Endothelial cell of umbilical vein (primary cell): ENCODE data around the gene SPIB. TPM values are rescaled to one million over a fixed set of nuclear protein-coding genes. Genes with fewer than 3 reads are reported as not detected.

ENCODE experiments used
- BruUV-seq: library from RNA; stranded (reverse); fragments of 400-500 nt; replicated peaks from 2 replicates; lab custom pipeline; 2021; lab: Mats Ljungman, UMichigan
- CTCF ChIA-PET: fragments of 300-600, 350-600 bp; sonication (Branson Sonifier 250); formaldehyde crosslinking; loops from one replicate; lab custom pipeline; 2021; ENCODE audit warnings: antibody characterized with exemption, inconsistent platforms; lab: Charles Lee
- POLR2A ChIA-PET: fragments of 300-600, 350-600 bp; sonication (Branson Sonifier 250); formaldehyde crosslinking; loops from one replicate; lab custom pipeline; 2021; ENCODE audit warnings: antibody characterized with exemption, inconsistent platforms; lab: Charles Lee
- DNase-seq: peaks from one replicate; pipeline ENCODE4 v3.0.0-alpha.2; 2011; ENCODE audit warnings: low read depth, low spot score
- FAIRE-seq: peaks from 2 replicates; lab custom pipeline; 2011; peaks lifted over from hg19 to GRCh38; lab: Jason Lieb, UNC
- H2AFZ ChIP-seq: 2 replicates; pipeline ENCODE4 v1.6.0; 2012; ENCODE audit warnings: low read depth, low read length, control low read depth, inconsistent platforms
- H3K27ac ChIP-seq: 2 replicates; pipeline ENCODE4 v1.5.1; 2011; ENCODE audit warnings: low read depth, mild to moderate bottlenecking, control low read depth, low read length, moderate library complexity; ENCODE audit not compliant: insufficient read depth
- H3K27me3 ChIP-seq, 2 experiments: 2 replicates each; pipeline versions ENCODE4 v1.6.0 to v1.6.1; 2011; ENCODE audit warnings: low read length in 2 of 2, mixed read lengths in 1 of 2; ENCODE audit not compliant: control insufficient read depth in 2 of 2, insufficient read depth in 2 of 2
- H3K36me3 ChIP-seq, 2 experiments: 2 replicates in 1 of 2; 3 replicates in 1 of 2; pipeline ENCODE4 v1.5.1; 2011; ENCODE audit warnings: low read length in 2 of 2, mild to moderate bottlenecking in 1 of 2, moderate library complexity in 1 of 2; ENCODE audit not compliant: control insufficient read depth in 2 of 2, insufficient read depth in 2 of 2; ENCODE audit errors: extremely low read depth in 1 of 2
- H3K4me1 ChIP-seq: 3 replicates; pipeline ENCODE4 v1.5.1; 2011; ENCODE audit warnings: mild to moderate bottlenecking, low read length; ENCODE audit not compliant: control insufficient read depth, insufficient read depth; ENCODE audit errors: extremely low read depth
- H3K4me2 ChIP-seq: 2 replicates; pipeline ENCODE4 v1.6.1; 2011; ENCODE audit warnings: low read length, control low read depth, mixed read lengths; ENCODE audit not compliant: insufficient read depth
- H3K4me3 ChIP-seq, 3 experiments: fragments of 200-600 bp in 1 of 3; sonication (generic), shearing (Covaris generic) in 1 of 3; replicated peaks in 1 of 3; 2 replicates each; pipeline ENCODE4 v1.5.1; 2011 to 2016; ENCODE audit warnings: control low read depth in 3 of 3, low read length in 3 of 3, mild to moderate bottlenecking in 2 of 3, inconsistent platforms in 1 of 3, low read depth in 1 of 3, moderate library complexity in 1 of 3; ENCODE audit not compliant: insufficient read depth in 1 of 3
- H3K79me2 ChIP-seq: 2 replicates; pipeline ENCODE4 v1.6.0; 2012; ENCODE audit warnings: low read length, inconsistent platforms; ENCODE audit not compliant: control insufficient read depth, insufficient read depth
- H3K9ac ChIP-seq: replicated peaks from 2 replicates; pipeline ENCODE3; 2011; ENCODE audit warnings: low read length, control low read depth; ENCODE audit not compliant: insufficient read depth; ENCODE audit errors: extremely low read depth
- H3K9me1 ChIP-seq: replicated peaks from 3 replicates; pipeline ENCODE4 v1.6.0; 2011; ENCODE audit warnings: mild to moderate bottlenecking, low read length; ENCODE audit not compliant: control insufficient read depth, insufficient read depth; ENCODE audit errors: extremely low read depth
- H3K9me3 ChIP-seq: replicated peaks from 2 replicates; pipeline ENCODE4 v1.5.1; 2012; ENCODE audit warnings: low read length, inconsistent platforms; ENCODE audit not compliant: control insufficient read depth, insufficient read depth
- H4K20me1 ChIP-seq: replicated peaks from 2 replicates; pipeline ENCODE3; 2011; ENCODE audit warnings: mild to moderate bottlenecking, low read length; ENCODE audit not compliant: control insufficient read depth, insufficient read depth; ENCODE audit errors: extremely low read depth
- CTCF ChIP-seq, 2 donors: IDR thresholded peaks; 1 replicate in 1 of 2; 2 replicates in 1 of 2; pipeline ENCODE4 v1.5.1; 2011; ENCODE audit warnings: low read length in 2 of 2, mild to moderate bottlenecking in 2 of 2, moderate library complexity in 2 of 2, control low read depth in 1 of 2, inconsistent platforms in 1 of 2, low read depth in 1 of 2; ENCODE audit not compliant: insufficient read depth in 1 of 2; ENCODE audit errors: extremely low read depth in 1 of 2
- EZH2 ChIP-seq: IDR thresholded peaks from 2 replicates; pipeline ENCODE4 v1.6.1; 2012; ENCODE audit warnings: borderline replicate concordance, low read depth, mild to moderate bottlenecking, moderate library complexity, low read length, inconsistent platforms; ENCODE audit not compliant: severe bottlenecking
- FOS ChIP-seq: IDR thresholded peaks from 2 replicates; pipeline ENCODE4 v1.6.1; 2011; ENCODE audit warnings: mild to moderate bottlenecking, low read length, moderate library complexity, borderline replicate concordance; ENCODE audit not compliant: insufficient read depth
- JUN ChIP-seq: IDR thresholded peaks from 2 replicates; pipeline ENCODE4 v1.6.1; 2011; ENCODE audit warnings: borderline replicate concordance, low read depth; ENCODE audit not compliant: insufficient read length, insufficient read depth
- MAX ChIP-seq: IDR thresholded peaks from 2 replicates; pipeline ENCODE4 v1.6.1; 2011; ENCODE audit not compliant: insufficient read depth, insufficient read length
- MYC ChIP-seq: IDR thresholded peaks from one replicate; pipeline ENCODE4 v1.6.1; 2011; ENCODE audit warnings: mild to moderate bottlenecking, low read depth, low read length
- POLR2A ChIP-seq: IDR thresholded peaks from 2 replicates; pipeline ENCODE4 v1.6.1; 2012; ENCODE audit warnings: low read depth, mild to moderate bottlenecking, control low read depth, low read length
- POLR2AphosphoS5 ChIP-seq: IDR thresholded peaks from 2 replicates; pipeline ENCODE4 v1.6.1; 2012; ENCODE audit warnings: low read depth, mild to moderate bottlenecking, control low read depth, low read length, moderate library complexity; ENCODE audit not compliant: insufficient read depth
- dilution Hi-C: fragments of 300-500 bp; cut with MboI; formaldehyde crosslinking; loops from one replicate; pipeline ENCODE4 v1.15.0; 2019; ENCODE audit warnings: low sequenced_read_pairs; ENCODE audit not compliant: extremely low pct_ligation_motif_present
- intact Hi-C: fragments of 100-400 bp; cut with micrococcal nuclease; formaldehyde crosslinking; loops from one replicate; pipeline ENCODE4 v1.10.0; 2022
- polyA plus RNA-seq, 4 experiments: library from polyadenylated mRNA; depleted of rRNA in 3 of 4; stranded (reverse) in 3 of 4; unstranded in 1 of 4; fragments of >200 nt; gene quantifications; 2 replicates each; pipeline versions ENCODE4 v1.2.1 to v1.2.3, GENCODE V29; 2011 to 2012; ENCODE audit warnings: missing spikeins in 1 of 4
- total RNA-seq: library from RNA; stranded (reverse); gene quantifications from 2 replicates; pipeline ENCODE4 v1.2.3, GENCODE V29; 2021

SPIB gene
- total and polyA plus RNA-seq, 2 donors (not counting 3 experiments of a cell fraction or from before 2014, with no cell fraction given): not detected

- DNase-seq (no peak), FAIRE-seq (no peak)
- Histone ChIP-seq H4K20me1 (no peaks in the 10 kb centered on the region), H3K9me3 (no peaks in the 10 kb centered on the region), H3K9me1 (no peaks in the 10 kb centered on the region), H3K9ac (no peak overlapping the region), H3K36me3 (no peaks in the 10 kb centered on the region), H3K4me1 (no peaks in the 10 kb centered on the region), H3K4me2 (no peak overlapping the region), H3K79me2 (no peaks in the 10 kb centered on the region), H3K27ac (no peak overlapping the region), H3K4me3 (no peak overlapping the region), H2AFZ (no peak overlapping the region), H3K27me3 (no peaks in the 10 kb centered on the region)
- dilution Hi-C loops (no loop called here), intact Hi-C loops (no loop called here)
- TF ChIP-seq CTCF (IDR thresholded peaks at IDR 0.05; ENCODE audit: extremely low read depth in 1 of 2, insufficient read depth in 1 of 2, low read depth in 1 of 2, low read length in 2 of 2) (no peak), JUN (no peak), POLR2AphosphoS5 (no peak), POLR2A (no peak), EZH2 (no peak), FOS (no peak), MYC (no peak), MAX (no peak)
- no TSS peak for BruUV-seq
- CTCF ChIA-PET: interaction anchor here (1.1 to 2.5 kb wide), 3 partner anchors 42 to 100 kb away, joined by 5 to 8 read pairs (median 7); no protein-coding TSS in a partner anchor
- POLR2A ChIA-PET: interaction anchor here (0.7 kb wide), 1 partner anchor 39 kb away, joined by 5 read pairs; no protein-coding TSS in a partner anchor
Observed at GRCh38 chr19:50457300-50457699, 38.6 kb downstream of the SPIB start.
